Suprapubic skin (tissue), 4 donors: Measurements from ENCODE around the gene RGL2. TPM values are rescaled to one million over a fixed set of nuclear protein-coding genes. Genes with fewer than 3 reads are reported as not detected.

ENCODE experiments used
- DNase-seq, 2 donors: peaks; one replicate each; pipeline ENCODE4 v3.0.0-alpha.2; 2019; ENCODE audit warnings: low spot score in 2 of 2
- H3K27ac ChIP-seq: fragments of 200-600 bp; sonication (generic); one replicate; pipeline ENCODE4 v1.5.1; 2019
- H3K27me3 ChIP-seq: fragments of 200-600 bp; sonication (generic); one replicate; pipeline ENCODE4 v1.5.1; 2019
- H3K36me3 ChIP-seq: fragments of 200-600 bp; sonication (generic); one replicate; pipeline ENCODE4 v1.5.1; 2019
- H3K4me1 ChIP-seq: fragments of 200-600 bp; sonication (generic); one replicate; pipeline ENCODE4 v1.5.1; 2019
- H3K4me3 ChIP-seq: fragments of 200-600 bp; sonication (generic); one replicate; pipeline ENCODE4 v1.5.1; 2019; ENCODE audit warnings: mild to moderate bottlenecking
- H3K9me3 ChIP-seq: fragments of 200-600 bp; sonication (generic); one replicate; pipeline ENCODE4 v1.5.1; 2019
- EP300 ChIP-seq: sonication (generic); formaldehyde crosslinking; IDR thresholded peaks from one replicate; pipeline ENCODE4 v1.6.1; 2017; ENCODE audit warnings: antibody characterized with exemption
- POLR2A ChIP-seq, 2 donors: fragments of 450-650 bp; IDR thresholded peaks; one replicate each; pipeline ENCODE4 v1.6.1; 2017; ENCODE audit warnings: antibody characterized with exemption in 2 of 2, mild to moderate bottlenecking in 2 of 2, moderate library complexity in 2 of 2
- POLR2AphosphoS5 ChIP-seq, 3 donors: sonication (generic); formaldehyde crosslinking; IDR thresholded peaks; one replicate each; pipeline ENCODE4 v1.6.1; 2017; ENCODE audit warnings: antibody characterized with exemption in 3 of 3
- WGBS: methylation state at CpG from one replicate; pipeline ENCODE4 v1.1.5; 2018; 5-methylcytosine and 5-hydroxymethylcytosine counted together
- total RNA-seq, 4 donors: library from RNA; depleted of rRNA; stranded (reverse); fragments of >200 nt; gene quantifications; one replicate each; pipeline ENCODE4 v1.1.0, GENCODE V29; 2016
- TF ChIP-seq, protein P1 (sequence below), 2 donors: fragments of 200-600 bp in 1 of 2; fragments of 450-650 bp in 1 of 2; sonication (generic) in 1 of 2; IDR thresholded peaks; one replicate each; pipeline ENCODE4 v1.5.1; 2016 to 2019; ENCODE audit warnings: antibody characterized with exemption in 2 of 2, mild to moderate bottlenecking in 1 of 2, moderate library complexity in 1 of 2

RGL2 gene
- total RNA-seq, 4 donors from 2014 or later: 80.8 to 118 (median 96.6) TPM

GRCh38 chr6:33339193-33339592, 40.5 kb upstream of the RGL2 start:
- Histone ChIP-seq H3K27me3 (no peaks in the 10 kb centered on the region), H3K36me3 (no peaks in the 10 kb centered on the region), H3K9me3 (no peaks in the 10 kb centered on the region), H3K27ac (no peak overlapping the region), H3K4me1 (no peaks in the 10 kb centered on the region), H3K4me3 (no peak overlapping the region)
- DNase-seq: no peak
- WGBS: 81% methylated on average over 6 of the region's 6 CpGs
- TF ChIP-seq EP300 (no peak), POLR2AphosphoS5 (IDR thresholded peaks at IDR 0.05) (no peak), POLR2A (IDR thresholded peaks at IDR 0.05) (no peak)
- TF ChIP-seq, protein P1, sequence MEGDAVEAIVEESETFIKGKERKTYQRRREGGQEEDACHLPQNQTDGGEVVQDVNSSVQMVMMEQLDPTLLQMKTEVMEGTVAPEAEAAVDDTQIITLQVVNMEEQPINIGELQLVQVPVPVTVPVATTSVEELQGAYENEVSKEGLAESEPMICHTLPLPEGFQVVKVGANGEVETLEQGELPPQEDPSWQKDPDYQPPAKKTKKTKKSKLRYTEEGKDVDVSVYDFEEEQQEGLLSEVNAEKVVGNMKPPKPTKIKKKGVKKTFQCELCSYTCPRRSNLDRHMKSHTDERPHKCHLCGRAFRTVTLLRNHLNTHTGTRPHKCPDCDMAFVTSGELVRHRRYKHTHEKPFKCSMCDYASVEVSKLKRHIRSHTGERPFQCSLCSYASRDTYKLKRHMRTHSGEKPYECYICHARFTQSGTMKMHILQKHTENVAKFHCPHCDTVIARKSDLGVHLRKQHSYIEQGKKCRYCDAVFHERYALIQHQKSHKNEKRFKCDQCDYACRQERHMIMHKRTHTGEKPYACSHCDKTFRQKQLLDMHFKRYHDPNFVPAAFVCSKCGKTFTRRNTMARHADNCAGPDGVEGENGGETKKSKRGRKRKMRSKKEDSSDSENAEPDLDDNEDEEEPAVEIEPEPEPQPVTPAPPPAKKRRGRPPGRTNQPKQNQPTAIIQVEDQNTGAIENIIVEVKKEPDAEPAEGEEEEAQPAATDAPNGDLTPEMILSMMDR (IDR thresholded peaks at IDR 0.05): no peak

DNA sequence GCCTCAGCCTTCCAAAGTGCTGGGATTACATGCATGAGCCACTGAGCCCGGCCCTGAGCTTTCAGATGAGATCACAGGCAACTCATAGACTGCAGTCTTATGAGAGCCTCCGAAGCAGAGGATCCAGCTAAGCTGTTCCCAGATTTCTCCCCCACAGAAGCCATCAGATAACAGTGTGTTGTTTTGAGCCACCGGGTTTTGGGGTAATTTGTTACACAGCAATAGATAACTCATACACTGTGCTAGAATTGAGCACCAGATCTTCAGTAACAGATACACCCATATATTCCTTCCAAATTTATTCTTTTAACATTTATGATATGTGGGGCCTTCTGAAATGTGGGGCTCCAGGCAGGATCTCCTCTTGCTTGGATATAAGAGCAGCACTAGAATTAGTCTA, 37.8 kb upstream of the RGL2 start:
- Histone ChIP-seq H3K27ac (no peak overlapping the region), H3K4me3 (no peak overlapping the region), H3K27me3 (no peaks in the 10 kb centered on the region), H3K36me3 (no peaks in the 10 kb centered on the region), H3K9me3 (no peaks in the 10 kb centered on the region), H3K4me1 (no peaks in the 10 kb centered on the region)
- no peak for DNase-seq
- TF ChIP-seq POLR2AphosphoS5 (IDR thresholded peaks at IDR 0.05): no peak
- TF ChIP-seq EP300: no peak
- TF ChIP-seq POLR2A (IDR thresholded peaks at IDR 0.05): no peak
- TF ChIP-seq, protein P1 (IDR thresholded peaks at IDR 0.05): no peak
- WGBS: 100% methylated on average over 1 of the region's 3 CpGs

GRCh38 chr6:33335916-33336315, 37.2 kb upstream of the RGL2 start:
- TF ChIP-seq, protein P1 (IDR thresholded peaks at IDR 0.05): no peak
- TF ChIP-seq POLR2AphosphoS5 (IDR thresholded peaks at IDR 0.05) (no peak), EP300 (no peak), POLR2A (IDR thresholded peaks at IDR 0.05) (no peak)
- WGBS: 60% methylated on average over 4 of the region's 4 CpGs
- DNase-seq: no peak
- Histone ChIP-seq H3K27ac (no peak overlapping the region), H3K27me3 (no peaks in the 10 kb centered on the region), H3K36me3 (no peaks in the 10 kb centered on the region), H3K4me1 (no peaks in the 10 kb centered on the region), H3K9me3 (no peaks in the 10 kb centered on the region), H3K4me3 (no peak overlapping the region)

DNA sequence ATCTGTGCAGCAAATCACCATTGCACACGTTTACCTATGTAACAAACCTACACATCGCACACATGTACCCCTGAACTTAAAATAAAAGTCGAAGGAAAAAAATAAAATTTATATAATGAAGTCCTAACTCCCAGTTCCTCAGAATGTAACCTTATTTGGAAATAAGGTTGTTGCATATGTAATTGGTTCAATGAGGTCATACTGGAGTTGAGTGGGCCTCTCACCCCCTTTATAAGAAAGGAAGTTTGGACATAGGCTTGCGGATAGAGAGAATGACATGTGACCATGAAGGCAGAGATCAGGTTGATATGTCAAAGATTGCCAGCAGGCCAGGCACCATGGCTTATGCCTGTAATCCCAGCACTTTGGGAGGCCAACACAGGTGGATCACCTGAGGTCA, 34.9 kb upstream of the RGL2 start:
- WGBS: 82% methylated on average over 4 of the region's 4 CpGs
- no peaks in the 10 kb centered on the region for H3K36me3 ChIP-seq
- TF ChIP-seq POLR2AphosphoS5 (IDR thresholded peaks at IDR 0.05): no peak
- TF ChIP-seq, protein P1 (IDR thresholded peaks at IDR 0.05): no peak
- no peak for TF ChIP-seq POLR2A (IDR thresholded peaks at IDR 0.05)
- no peak for TF ChIP-seq EP300
- no peak overlapping the region for H3K27ac ChIP-seq
- no peaks in the 10 kb centered on the region for H3K4me1 ChIP-seq
- no peaks in the 10 kb centered on the region for H3K27me3 ChIP-seq
- DNase-seq: no peak
- no peaks in the 10 kb centered on the region for H3K9me3 ChIP-seq
- H3K4me3 ChIP-seq: no peak overlapping the region

DNA sequence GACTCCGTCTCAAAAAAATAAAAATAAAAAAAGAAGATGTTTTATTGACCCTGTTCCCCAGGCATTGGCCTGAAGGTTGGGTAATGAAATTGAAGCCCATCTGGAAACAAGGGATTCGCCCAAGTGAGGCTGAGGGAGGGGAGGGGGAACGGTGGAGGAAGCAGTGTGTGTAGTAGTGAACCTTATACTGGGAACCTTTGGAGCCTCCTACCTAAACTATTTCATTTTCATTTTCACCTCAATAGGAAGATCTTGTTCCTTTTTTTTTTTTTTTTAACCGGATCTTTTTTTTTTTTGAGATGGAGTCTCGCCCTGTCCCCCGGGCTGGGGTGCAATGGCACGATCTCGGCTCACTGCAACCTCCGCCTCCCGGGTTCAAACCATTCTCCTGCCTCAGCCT, 32.0 kb upstream of the RGL2 start:
- Histone ChIP-seq H3K4me3 (no peak overlapping the region), H3K36me3 (no peaks in the 10 kb centered on the region), H3K27ac (no peak overlapping the region), H3K4me1 (no peaks in the 10 kb centered on the region), H3K27me3 (no peaks in the 10 kb centered on the region), H3K9me3 (no peaks in the 10 kb centered on the region)
- DNase-seq: no peak
- WGBS: 84% methylated on average over 10 of the region's 10 CpGs
- no peak for TF ChIP-seq POLR2AphosphoS5 (IDR thresholded peaks at IDR 0.05)
- no peak for TF ChIP-seq POLR2A (IDR thresholded peaks at IDR 0.05)
- TF ChIP-seq, protein P1 (IDR thresholded peaks at IDR 0.05): no peak
- no peak for TF ChIP-seq EP300
